ENCODE data around the gene KCNK18. TPM values are rescaled to one million over a fixed set of nuclear protein-coding genes. Genes with fewer than 3 reads are reported as not detected.

KCNK18 gene
- total and polyA plus RNA-seq, 10 of the 15 experiments (the other 5 are each of a cell fraction or from before 2014, with no cell fraction given), result not detected

GRCh38 chr10:117239721-117240620 is 42.7 kb downstream of the KCNK18 start:
- Histone ChIP-seq H2AFZ (ENCODE audit: control insufficient read depth, low read depth, low read length) (no peak overlapping the region), H3K36me3 (ENCODE audit: control insufficient read depth in 2 of 2, insufficient read depth in 2 of 2, low read length in 1 of 2) (no peaks in the 10 kb centered on the region), H3K27me3 (replicated peaks in 1 of 2; ENCODE audit: control insufficient read depth in 2 of 2, insufficient read depth in 2 of 2, low read length in 1 of 2) (peaks cover 0 to 2% of the 10 kb centered on the region in 2 experiments; a peak in 2 of 4 replicates), H4K20me1 (ENCODE audit: control insufficient read depth, insufficient read depth) (no peaks in the 10 kb centered on the region), H3K4me3 (no peak overlapping the region), H3K4me1 (ENCODE audit: control insufficient read depth, insufficient read depth, low read length) (no peaks in the 10 kb centered on the region), H3K4me2 (ENCODE audit: control insufficient read depth, insufficient read depth) (no peak overlapping the region), H3K79me2 (ENCODE audit: control insufficient read depth, insufficient read depth, low read length) (no peaks in the 10 kb centered on the region), H3K9ac (ENCODE audit: control insufficient read depth, insufficient read depth, low read length) (no peak overlapping the region), H3K27ac (ENCODE audit: control insufficient read depth, insufficient read depth) (no peak overlapping the region), H3K9me3 (replicated peaks; ENCODE audit: control insufficient read depth, insufficient read depth, low read length) (no peaks in the 10 kb centered on the region)
- in situ Hi-C loops (cut with MboI) (no loop called here), intact Hi-C loops (cut with micrococcal nuclease; ENCODE audit: unreplicated experiment) (no loop called here)
- BruUV-seq (replicated peaks), result no TSS peak
- TF ChIP-seq SRF (IDR thresholded peaks at IDR 0.05; ENCODE audit: low read depth in 2 of 2, low read length in 2 of 2) (no peak), TCF7 (IDR thresholded peaks at IDR 0.05; ENCODE audit: borderline replicate concordance) (no peak), STAT3 (IDR thresholded peaks at IDR 0.05; ENCODE audit: low read depth, low read length) (no peak), MTA2 (IDR thresholded peaks at IDR 0.05; ENCODE audit: low read depth) (no peak), CREM (IDR thresholded peaks at IDR 0.05; ENCODE audit: low read depth) (no peak), IKZF2 (IDR thresholded peaks at IDR 0.05) (no peak), POU2F2 (IDR thresholded peaks at IDR 0.05; ENCODE audit: borderline replicate concordance, low read depth, low read length) (no peak), CBFB (IDR thresholded peaks at IDR 0.05; ENCODE audit: low read depth) (no peak), MXI1 (IDR thresholded peaks at IDR 0.05; ENCODE audit: low read depth, low read length) (no peak), TCF12 (IDR thresholded peaks at IDR 0.05; ENCODE audit: low read depth, low read length) (no peak), HCFC1 (IDR thresholded peaks at IDR 0.05; ENCODE audit: low read length) (no peak), FOS (IDR thresholded peaks at IDR 0.05; ENCODE audit: borderline replicate concordance, extremely low read depth, insufficient read length) (no peak), POLR2AphosphoS2 (IDR thresholded peaks at IDR 0.05; ENCODE audit: low read depth, low read length) (no peak), EP300 (IDR thresholded peaks at IDR 0.05; ENCODE audit: borderline replicate concordance in 1 of 2, control insufficient read depth in 1 of 2, low read depth in 2 of 2, low read length in 2 of 2) (no peak), GABPA (IDR thresholded peaks at IDR 0.05; ENCODE audit: low read depth) (no peak), ZNF592 (IDR thresholded peaks at IDR 0.05) (no peak)
- TF ChIP-seq, protein P1, sequence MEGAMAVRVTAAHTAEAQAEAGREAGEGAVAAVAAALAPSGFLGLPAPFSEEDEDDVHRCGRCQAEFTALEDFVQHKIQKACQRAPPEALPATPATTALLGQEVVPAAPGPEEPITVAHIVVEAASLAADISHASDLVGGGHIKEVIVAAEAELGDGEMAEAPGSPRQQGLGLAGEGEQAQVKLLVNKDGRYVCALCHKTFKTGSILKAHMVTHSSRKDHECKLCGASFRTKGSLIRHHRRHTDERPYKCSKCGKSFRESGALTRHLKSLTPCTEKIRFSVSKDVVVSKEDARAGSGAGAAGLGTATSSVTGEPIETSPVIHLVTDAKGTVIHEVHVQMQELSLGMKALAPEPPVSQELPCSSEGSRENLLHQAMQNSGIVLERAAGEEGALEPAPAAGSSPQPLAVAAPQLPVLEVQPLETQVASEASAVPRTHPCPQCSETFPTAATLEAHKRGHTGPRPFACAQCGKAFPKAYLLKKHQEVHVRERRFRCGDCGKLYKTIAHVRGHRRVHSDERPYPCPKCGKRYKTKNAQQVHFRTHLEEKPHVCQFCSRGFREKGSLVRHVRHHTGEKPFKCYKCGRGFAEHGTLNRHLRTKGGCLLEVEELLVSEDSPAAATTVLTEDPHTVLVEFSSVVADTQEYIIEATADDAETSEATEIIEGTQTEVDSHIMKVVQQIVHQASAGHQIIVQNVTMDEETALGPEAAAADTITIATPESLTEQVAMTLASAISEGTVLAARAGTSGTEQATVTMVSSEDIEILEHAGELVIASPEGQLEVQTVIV (IDR thresholded peaks at IDR 0.05; ENCODE audit: borderline replicate concordance, partially characterized antibody), result no peak
- TF ChIP-seq, protein P2, sequence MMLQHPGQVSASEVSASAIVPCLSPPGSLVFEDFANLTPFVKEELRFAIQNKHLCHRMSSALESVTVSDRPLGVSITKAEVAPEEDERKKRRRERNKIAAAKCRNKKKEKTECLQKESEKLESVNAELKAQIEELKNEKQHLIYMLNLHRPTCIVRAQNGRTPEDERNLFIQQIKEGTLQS (IDR thresholded peaks at IDR 0.05; ENCODE audit: borderline replicate concordance, extremely low read depth, low read depth, low read length), result no peak
- POLR2A ChIA-PET, result no interaction called here
- DNase-seq (ENCODE audit: low read depth, low spot score) (no peak), ATAC-seq (no peak), FAIRE-seq (no peak)
- CTCF ChIA-PET, result no interaction called here
- RAD21 ChIA-PET (ENCODE audit: unreplicated experiment), result no interaction called here
- 41% methylated on average over 12 of the region's 15 CpGs for WGBS (ENCODE audit: insufficient coverage, insufficient replicate concordance, low lambda C conversion rate, missing lambda C conversion rate)
- SMC1A ChIA-PET (ENCODE audit: uncharacterized antibody, unreplicated experiment), result no interaction called here

Measured in GM12878 (cell line).